ENCODE results near the gene IPCEF1. TPM values are rescaled to one million over a fixed set of nuclear protein-coding genes. Genes with fewer than 3 reads are reported as not detected.

IPCEF1 gene
- total and polyA plus RNA-seq, 2 donors (not counting 1 experiment from before 2014, with no cell fraction given) = 0.03 to 0.33 TPM

DNA sequence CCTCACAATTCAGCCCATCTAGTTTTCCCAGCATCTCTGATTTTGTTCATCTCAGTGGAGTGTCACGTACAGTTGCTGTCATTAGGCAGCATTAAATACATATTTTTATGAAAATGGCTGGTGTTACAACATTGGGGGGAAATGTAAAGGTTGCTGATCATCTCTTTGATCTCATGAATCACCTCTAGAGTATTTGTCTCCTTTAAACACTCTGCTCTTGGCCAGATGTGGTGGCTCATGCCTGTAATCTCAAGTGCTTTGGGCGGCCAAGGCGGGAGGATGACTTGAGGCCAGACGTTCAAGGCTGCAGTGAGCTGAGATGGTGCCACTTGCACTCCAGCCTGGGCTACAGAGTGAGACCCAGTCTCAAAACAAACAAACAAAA is 128.1 kb downstream of the IPCEF1 start:
- Histone ChIP-seq H2AFZ (ENCODE audit: low read length) (no peak overlapping the region), H3K9ac (ENCODE audit: insufficient read depth, low read length) (no peak overlapping the region), H3K4me1 (ENCODE audit: control insufficient read depth, extremely low read depth, insufficient read depth, low read length) (no peaks in the 10 kb centered on the region), H3K27me3 (ENCODE audit: control insufficient read depth, insufficient read depth, low read length) (no peaks in the 10 kb centered on the region), H3K4me2 (ENCODE audit: extremely low read depth, insufficient read depth, low read length) (no peak overlapping the region), H3K4me3 (replicated peaks in 1 of 4; ENCODE audit: control extremely low read depth in 1 of 4, insufficient read depth in 1 of 4, low read depth in 3 of 4, low read length in 4 of 4) (no peak overlapping the region), H3K27ac (ENCODE audit: insufficient read depth, low read length) (no peak overlapping the region), H3K9me3 (ENCODE audit: control insufficient read depth, insufficient read depth, low read depth, low read length) (no peaks in the 10 kb centered on the region), H3K79me2 (ENCODE audit: control insufficient read depth, insufficient read depth, low read length) (no peaks in the 10 kb centered on the region), H3K36me3 (ENCODE audit: control insufficient read depth, insufficient read depth, low read length) (no peaks in the 10 kb centered on the region), H4K20me1 (ENCODE audit: control insufficient read depth, extremely low read depth, insufficient read depth, low read length) (no peaks in the 10 kb centered on the region)
- TF ChIP-seq, protein P1, sequence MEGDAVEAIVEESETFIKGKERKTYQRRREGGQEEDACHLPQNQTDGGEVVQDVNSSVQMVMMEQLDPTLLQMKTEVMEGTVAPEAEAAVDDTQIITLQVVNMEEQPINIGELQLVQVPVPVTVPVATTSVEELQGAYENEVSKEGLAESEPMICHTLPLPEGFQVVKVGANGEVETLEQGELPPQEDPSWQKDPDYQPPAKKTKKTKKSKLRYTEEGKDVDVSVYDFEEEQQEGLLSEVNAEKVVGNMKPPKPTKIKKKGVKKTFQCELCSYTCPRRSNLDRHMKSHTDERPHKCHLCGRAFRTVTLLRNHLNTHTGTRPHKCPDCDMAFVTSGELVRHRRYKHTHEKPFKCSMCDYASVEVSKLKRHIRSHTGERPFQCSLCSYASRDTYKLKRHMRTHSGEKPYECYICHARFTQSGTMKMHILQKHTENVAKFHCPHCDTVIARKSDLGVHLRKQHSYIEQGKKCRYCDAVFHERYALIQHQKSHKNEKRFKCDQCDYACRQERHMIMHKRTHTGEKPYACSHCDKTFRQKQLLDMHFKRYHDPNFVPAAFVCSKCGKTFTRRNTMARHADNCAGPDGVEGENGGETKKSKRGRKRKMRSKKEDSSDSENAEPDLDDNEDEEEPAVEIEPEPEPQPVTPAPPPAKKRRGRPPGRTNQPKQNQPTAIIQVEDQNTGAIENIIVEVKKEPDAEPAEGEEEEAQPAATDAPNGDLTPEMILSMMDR (conservative IDR thresholded peaks at IDR 0.05 in 1 of 2, IDR thresholded peaks at IDR 0.05 in 1 of 2; ENCODE audit: low read depth in 1 of 2, low read length in 2 of 2) = no peak
- TF ChIP-seq EZH2 (IDR thresholded peaks at IDR 0.05; ENCODE audit: low read length, missing control alignments) = no peak
- no peak for DNase-seq (ENCODE audit: low read depth in 2 of 2)

GRCh38 chr6:154227862-154228520 is 128.6 kb downstream of the IPCEF1 start:
- Histone ChIP-seq H3K4me3 (replicated peaks in 1 of 4; ENCODE audit: control extremely low read depth in 1 of 4, insufficient read depth in 1 of 4, low read depth in 3 of 4, low read length in 4 of 4) (no peak overlapping the region), H3K79me2 (ENCODE audit: control insufficient read depth, insufficient read depth, low read length) (no peaks in the 10 kb centered on the region)
- TF ChIP-seq, protein P1 (conservative IDR thresholded peaks at IDR 0.05 in 1 of 2, IDR thresholded peaks at IDR 0.05 in 1 of 2; ENCODE audit: low read depth in 1 of 2, low read length in 2 of 2) = no peak
- TF ChIP-seq EZH2 (IDR thresholded peaks at IDR 0.05; ENCODE audit: low read length, missing control alignments) = no peak

GRCh38 chr6:154226461-154226860 is 130.1 kb downstream of the IPCEF1 start:
- no peak overlapping the region for H3K4me3 ChIP-seq (replicated peaks in 1 of 4; ENCODE audit: control extremely low read depth in 1 of 4, insufficient read depth in 1 of 4, low read depth in 3 of 4, low read length in 4 of 4)
- no peak for DNase-seq (ENCODE audit: low read depth in 2 of 2)
- TF ChIP-seq EZH2 (IDR thresholded peaks at IDR 0.05; ENCODE audit: low read length, missing control alignments) = no peak
- TF ChIP-seq, protein P1 (conservative IDR thresholded peaks at IDR 0.05 in 1 of 2, IDR thresholded peaks at IDR 0.05 in 1 of 2; ENCODE audit: low read depth in 1 of 2, low read length in 2 of 2) = no peak
- H2AFZ ChIP-seq (ENCODE audit: low read length) = no peak overlapping the region
- no peak overlapping the region for H3K4me2 ChIP-seq (ENCODE audit: extremely low read depth, insufficient read depth, low read length)
- no peaks in the 10 kb centered on the region for H3K36me3 ChIP-seq (ENCODE audit: control insufficient read depth, insufficient read depth, low read length)
- H3K9me3 ChIP-seq (ENCODE audit: control insufficient read depth, insufficient read depth, low read depth, low read length) = no peaks in the 10 kb centered on the region
- H3K27me3 ChIP-seq (ENCODE audit: control insufficient read depth, insufficient read depth, low read length) = no peaks in the 10 kb centered on the region
- no peaks in the 10 kb centered on the region for H4K20me1 ChIP-seq (ENCODE audit: control insufficient read depth, extremely low read depth, insufficient read depth, low read length)
- no peaks in the 10 kb centered on the region for H3K79me2 ChIP-seq (ENCODE audit: control insufficient read depth, insufficient read depth, low read length)
- no peak overlapping the region for H3K9ac ChIP-seq (ENCODE audit: insufficient read depth, low read length)
- no peak overlapping the region for H3K27ac ChIP-seq (ENCODE audit: insufficient read depth, low read length)
- no peaks in the 10 kb centered on the region for H3K4me1 ChIP-seq (ENCODE audit: control insufficient read depth, extremely low read depth, insufficient read depth, low read length)

More at GRCh38 chr6:154227862-154228520, 128.6 kb downstream of the IPCEF1 start:
- H3K9me3 ChIP-seq (ENCODE audit: control insufficient read depth, insufficient read depth, low read depth, low read length) = no peaks in the 10 kb centered on the region
- H3K9ac ChIP-seq (ENCODE audit: insufficient read depth, low read length) = no peak overlapping the region
- H3K27ac ChIP-seq (ENCODE audit: insufficient read depth, low read length) = no peak overlapping the region
- no peaks in the 10 kb centered on the region for H3K36me3 ChIP-seq (ENCODE audit: control insufficient read depth, insufficient read depth, low read length)
- no peak overlapping the region for H3K4me2 ChIP-seq (ENCODE audit: extremely low read depth, insufficient read depth, low read length)
- no peaks in the 10 kb centered on the region for H3K27me3 ChIP-seq (ENCODE audit: control insufficient read depth, insufficient read depth, low read length)
- H3K4me1 ChIP-seq (ENCODE audit: control insufficient read depth, extremely low read depth, insufficient read depth, low read length) = no peaks in the 10 kb centered on the region
- DNase-seq (ENCODE audit: low read depth in 2 of 2) = no peak
- H2AFZ ChIP-seq (ENCODE audit: low read length) = no peak overlapping the region
- H4K20me1 ChIP-seq (ENCODE audit: control insufficient read depth, extremely low read depth, insufficient read depth, low read length) = no peaks in the 10 kb centered on the region

All from fibroblast of lung (primary cell).